Activated naive CD8-positive, alpha-beta T cell treated with anti-CD3 and anti-CD28 coated beads, Interleukin-2, amount 50 U/mL, for 24 hours (primary cell): Measurements from ENCODE around the gene INSM1.

ENCODE experiments used
- ATAC-seq: fragments of 150-1000 bp; cut with Tn5 transposase; one replicate; pipeline ENCODE4 v1.10.0; 2021
- DNase-seq: peaks from one replicate; pipeline ENCODE4 v3.0.0; 2021
- H3K27ac Mint-ChIP-seq: one replicate; pipeline ENCODE4 v1.8.0; 2021; ENCODE audit warnings: mild to moderate bottlenecking, mixed read lengths
- H3K27me3 Mint-ChIP-seq: one replicate; pipeline ENCODE4 v1.8.0; 2021; ENCODE audit warnings: mixed read lengths
- H3K36me3 Mint-ChIP-seq: one replicate; pipeline ENCODE4 v1.8.0; 2021; ENCODE audit warnings: low read depth, mixed read lengths
- H3K4me1 Mint-ChIP-seq: one replicate; pipeline ENCODE4 v1.8.0; 2021; ENCODE audit warnings: mixed read lengths
- H3K4me3 Mint-ChIP-seq: one replicate; pipeline ENCODE4 v1.8.0; 2021; ENCODE audit warnings: mild to moderate bottlenecking, moderate library complexity, mixed read lengths
- H3K9me3 Mint-ChIP-seq: one replicate; pipeline ENCODE4 v1.8.0; 2021; ENCODE audit warnings: mixed read lengths

INSM1 gene

GRCh38 chr20:20395087-20395486 is 27.2 kb downstream of the INSM1 start:
- Mint-ChIP-seq H3K9me3 (no peaks in the 10 kb centered on the region), H3K4me1 (no peaks in the 10 kb centered on the region), H3K27ac (no peak overlapping the region), H3K36me3 (peaks cover 6% of the 10 kb centered on the region), H3K27me3 (no peaks in the 10 kb centered on the region), H3K4me3 (no peak overlapping the region)
- no peak for ATAC-seq
- no peak for DNase-seq

GRCh38 chr20:20395903-20396568 is 28.1 kb downstream of the INSM1 start:
- no peaks in the 10 kb centered on the region for H3K9me3 Mint-ChIP-seq
- H3K36me3 Mint-ChIP-seq: peaks cover 6% of the 10 kb centered on the region
- no peak overlapping the region for H3K27ac Mint-ChIP-seq

GRCh38 chr20:20396794-20397193 is 28.9 kb downstream of the INSM1 start:
- no peaks in the 10 kb centered on the region for H3K4me1 Mint-ChIP-seq
- no peaks in the 10 kb centered on the region for H3K27me3 Mint-ChIP-seq
- H3K4me3 Mint-ChIP-seq: no peak overlapping the region
- no peak overlapping the region for H3K27ac Mint-ChIP-seq
- peaks cover 6% of the 10 kb centered on the region for H3K36me3 Mint-ChIP-seq
- ATAC-seq (no peak), DNase-seq (no peak)
- no peaks in the 10 kb centered on the region for H3K9me3 Mint-ChIP-seq

More at GRCh38 chr20:20395903-20396568, 28.1 kb downstream of the INSM1 start:
- no peak overlapping the region for H3K4me3 Mint-ChIP-seq
- DNase-seq (no peak), ATAC-seq (no peak)
- H3K4me1 Mint-ChIP-seq: no peaks in the 10 kb centered on the region
- H3K27me3 Mint-ChIP-seq: no peaks in the 10 kb centered on the region

GRCh38 chr20:20398123-20398522 is 30.2 kb downstream of the INSM1 start:
- Mint-ChIP-seq H3K27me3 (no peaks in the 10 kb centered on the region), H3K9me3 (no peaks in the 10 kb centered on the region), H3K27ac (no peak overlapping the region), H3K4me3 (no peak overlapping the region), H3K36me3 (peaks cover 4% of the 10 kb centered on the region), H3K4me1 (no peaks in the 10 kb centered on the region)
- ATAC-seq (no peak), DNase-seq (no peak)

- no peaks in the 10 kb centered on the region for H3K27me3 Mint-ChIP-seq
- H3K36me3 Mint-ChIP-seq: peaks cover 4% of the 10 kb centered on the region
- no peaks in the 10 kb centered on the region for H3K4me1 Mint-ChIP-seq
- H3K4me3 Mint-ChIP-seq: no peak overlapping the region
- DNase-seq (no peak), ATAC-seq (no peak)
- no peaks in the 10 kb centered on the region for H3K9me3 Mint-ChIP-seq
- H3K27ac Mint-ChIP-seq: no peak overlapping the region
Observed at GRCh38 chr20:20399531-20400500, 31.9 kb downstream of the INSM1 start.

- H3K27ac Mint-ChIP-seq: no peak overlapping the region
- H3K36me3 Mint-ChIP-seq: peaks cover 9% of the 10 kb centered on the region
- no peak for DNase-seq
- H3K4me1 Mint-ChIP-seq: peaks cover 3% of the 10 kb centered on the region
- H3K27me3 Mint-ChIP-seq: no peaks in the 10 kb centered on the region
- ATAC-seq: no peak
- no peak overlapping the region for H3K4me3 Mint-ChIP-seq
- no peaks in the 10 kb centered on the region for H3K9me3 Mint-ChIP-seq
Observed at GRCh38 chr20:20401991-20402390, 34.1 kb downstream of the INSM1 start.

GRCh38 chr20:20404633-20405032 is 36.7 kb downstream of the INSM1 start:
- Mint-ChIP-seq H3K9me3 (no peaks in the 10 kb centered on the region), H3K27me3 (no peaks in the 10 kb centered on the region), H3K36me3 (peaks cover 11% of the 10 kb centered on the region), H3K4me3 (no peak overlapping the region), H3K27ac (peak overlapping the region; percentile 47), H3K4me1 (peaks cover 3% of the 10 kb centered on the region)
- ATAC-seq (no peak), DNase-seq (no peak)

- Mint-ChIP-seq H3K4me1 (peaks cover 4% of the 10 kb centered on the region), H3K27ac (no peak overlapping the region), H3K9me3 (no peaks in the 10 kb centered on the region), H3K36me3 (peaks cover 12% of the 10 kb centered on the region), H3K4me3 (no peak overlapping the region), H3K27me3 (no peaks in the 10 kb centered on the region)
- ATAC-seq (no peak), DNase-seq (no peak)
Observed at GRCh38 chr20:20405623-20406022, 37.7 kb downstream of the INSM1 start.

GRCh38 chr20:20406306-20406705 is 38.4 kb downstream of the INSM1 start:
- peaks cover 4% of the 10 kb centered on the region for H3K4me1 Mint-ChIP-seq
- peaks cover 13% of the 10 kb centered on the region for H3K36me3 Mint-ChIP-seq
- H3K4me3 Mint-ChIP-seq: no peak overlapping the region
- no peaks in the 10 kb centered on the region for H3K27me3 Mint-ChIP-seq
- no peak for DNase-seq
- H3K9me3 Mint-ChIP-seq: no peaks in the 10 kb centered on the region
- no peak for ATAC-seq
- no peak overlapping the region for H3K27ac Mint-ChIP-seq

GRCh38 chr20:20407891-20408805 is 40.2 kb downstream of the INSM1 start:
- no peak for DNase-seq
- Mint-ChIP-seq H3K4me3 (no peak overlapping the region), H3K4me1 (peaks cover 22% of the 10 kb centered on the region), H3K36me3 (peaks cover 15% of the 10 kb centered on the region), H3K9me3 (no peaks in the 10 kb centered on the region), H3K27ac (no peak overlapping the region), H3K27me3 (no peaks in the 10 kb centered on the region)
- no peak for ATAC-seq

- Mint-ChIP-seq H3K4me3 (no peak overlapping the region), H3K27ac (peak overlapping the region; percentile 9), H3K36me3 (peaks cover 15% of the 10 kb centered on the region), H3K9me3 (no peaks in the 10 kb centered on the region), H3K4me1 (peaks cover 28% of the 10 kb centered on the region), H3K27me3 (no peaks in the 10 kb centered on the region)
- no peak for ATAC-seq
- no peak for DNase-seq
Observed at GRCh38 chr20:20409331-20409730, 41.4 kb downstream of the INSM1 start.

GRCh38 chr20:20410678-20411077 is 42.8 kb downstream of the INSM1 start:
- peaks cover 40% of the 10 kb centered on the region for H3K4me1 Mint-ChIP-seq
- no peaks in the 10 kb centered on the region for H3K9me3 Mint-ChIP-seq
- H3K4me3 Mint-ChIP-seq: peak overlapping the region; percentile 67
- no peak for DNase-seq
- H3K36me3 Mint-ChIP-seq: peaks cover 10% of the 10 kb centered on the region
- H3K27ac Mint-ChIP-seq: peak overlapping the region; percentile 74
- ATAC-seq: no peak
- H3K27me3 Mint-ChIP-seq: no peaks in the 10 kb centered on the region

GRCh38 chr20:20411402-20411801 is 43.5 kb downstream of the INSM1 start:
- DNase-seq (no peak), ATAC-seq (no peak)
- Mint-ChIP-seq H3K27me3 (no peaks in the 10 kb centered on the region), H3K27ac (peak overlapping the region; percentile 88), H3K4me3 (peak overlapping the region; percentile 67), H3K9me3 (no peaks in the 10 kb centered on the region), H3K4me1 (peaks cover 42% of the 10 kb centered on the region), H3K36me3 (peaks cover 10% of the 10 kb centered on the region)

- peak overlapping the region; percentile 67 for H3K4me3 Mint-ChIP-seq
- H3K9me3 Mint-ChIP-seq: no peaks in the 10 kb centered on the region
- no peaks in the 10 kb centered on the region for H3K27me3 Mint-ChIP-seq
- peak overlapping the region; percentile 88 for H3K27ac Mint-ChIP-seq
- ATAC-seq (no peak), DNase-seq (no peak)
- peaks cover 10% of the 10 kb centered on the region for H3K36me3 Mint-ChIP-seq
- peaks cover 42% of the 10 kb centered on the region for H3K4me1 Mint-ChIP-seq
Observed at GRCh38 chr20:20411836-20412235, 43.9 kb downstream of the INSM1 start.
